A673 (cell line): ENCODE data around the gene FAM98B.

Experiments
- EZH2 ChIP-seq: fragments of 200-600 bp; sonication (generic); IDR thresholded peaks from 2 replicates; pipeline ENCODE4 v1.6.1; 2017; ENCODE audit warnings: borderline replicate concordance, low read depth, mild to moderate bottlenecking, mixed read lengths, antibody characterized with exemption, low read length; ENCODE audit not compliant: poor library complexity, severe bottlenecking
- TF ChIP-seq, protein P1 (sequence below): fragments of 300-800, 200-600 bp; sonication (generic); conservative IDR thresholded peaks from 2 replicates; pipeline ENCODE4 v1.5.1; 2017; ENCODE audit warnings: low read depth, mild to moderate bottlenecking, antibody characterized with exemption, low read length, moderate library complexity, mixed read lengths

- TF ChIP-seq, protein P1, sequence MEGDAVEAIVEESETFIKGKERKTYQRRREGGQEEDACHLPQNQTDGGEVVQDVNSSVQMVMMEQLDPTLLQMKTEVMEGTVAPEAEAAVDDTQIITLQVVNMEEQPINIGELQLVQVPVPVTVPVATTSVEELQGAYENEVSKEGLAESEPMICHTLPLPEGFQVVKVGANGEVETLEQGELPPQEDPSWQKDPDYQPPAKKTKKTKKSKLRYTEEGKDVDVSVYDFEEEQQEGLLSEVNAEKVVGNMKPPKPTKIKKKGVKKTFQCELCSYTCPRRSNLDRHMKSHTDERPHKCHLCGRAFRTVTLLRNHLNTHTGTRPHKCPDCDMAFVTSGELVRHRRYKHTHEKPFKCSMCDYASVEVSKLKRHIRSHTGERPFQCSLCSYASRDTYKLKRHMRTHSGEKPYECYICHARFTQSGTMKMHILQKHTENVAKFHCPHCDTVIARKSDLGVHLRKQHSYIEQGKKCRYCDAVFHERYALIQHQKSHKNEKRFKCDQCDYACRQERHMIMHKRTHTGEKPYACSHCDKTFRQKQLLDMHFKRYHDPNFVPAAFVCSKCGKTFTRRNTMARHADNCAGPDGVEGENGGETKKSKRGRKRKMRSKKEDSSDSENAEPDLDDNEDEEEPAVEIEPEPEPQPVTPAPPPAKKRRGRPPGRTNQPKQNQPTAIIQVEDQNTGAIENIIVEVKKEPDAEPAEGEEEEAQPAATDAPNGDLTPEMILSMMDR: no peak
- TF ChIP-seq EZH2: no peak
These were observed 23.7 kb downstream of the FAM98B start for GRCh38 chr15:38477637-38478036.
